Ishikawa (cell line): ENCODE data around the gene HLA-A.

ENCODE experiments used
- CEBPB ChIP-seq: IDR thresholded peaks from 2 replicates; pipeline ENCODE4 v1.6.1; 2012
- CREB1 ChIP-seq: IDR thresholded peaks from 2 replicates; pipeline ENCODE4 v1.6.1; 2012; ENCODE audit warnings: low read depth
- EGR1 ChIP-seq: IDR thresholded peaks from 2 replicates; pipeline ENCODE4 v1.6.1; 2012
- EP300 ChIP-seq: IDR thresholded peaks from 2 replicates; pipeline ENCODE4 v1.6.1; 2012; ENCODE audit warnings: borderline replicate concordance
- FOXM1 ChIP-seq: IDR thresholded peaks from 2 replicates; pipeline ENCODE4 v1.6.1; 2012; ENCODE audit warnings: low read depth, borderline replicate concordance
- MAX ChIP-seq: IDR thresholded peaks from 2 replicates; pipeline ENCODE4 v1.6.1; 2012
- NFIC ChIP-seq: IDR thresholded peaks from 2 replicates; pipeline ENCODE4 v1.6.1; 2012
- RAD21 ChIP-seq: IDR thresholded peaks from 2 replicates; pipeline ENCODE4 v1.6.1; 2012; ENCODE audit warnings: low read depth
- TAF1 ChIP-seq: IDR thresholded peaks from 2 replicates; pipeline ENCODE4 v1.6.1; 2012; ENCODE audit warnings: low read depth, mild to moderate bottlenecking
- TCF12 ChIP-seq: IDR thresholded peaks from 2 replicates; pipeline ENCODE4 v1.6.1; 2012; ENCODE audit warnings: low read depth
- TEAD4 ChIP-seq: IDR thresholded peaks from 2 replicates; pipeline ENCODE4 v1.6.1; 2012
- YY1 ChIP-seq: IDR thresholded peaks from 2 replicates; pipeline ENCODE4 v1.6.1; 2012; ENCODE audit warnings: low read depth
- ZBTB7A ChIP-seq: IDR thresholded peaks from 2 replicates; pipeline ENCODE4 v1.6.1; 2012; ENCODE audit warnings: low read depth
- TF ChIP-seq, protein P1 (sequence below): IDR thresholded peaks from 2 replicates; pipeline ENCODE4 v1.6.1; 2012; ENCODE audit warnings: low read depth, mild to moderate bottlenecking
- TF ChIP-seq, protein P2 (sequence below): IDR thresholded peaks from 2 replicates; pipeline ENCODE4 v1.6.1; 2012

HLA-A gene

DNA sequence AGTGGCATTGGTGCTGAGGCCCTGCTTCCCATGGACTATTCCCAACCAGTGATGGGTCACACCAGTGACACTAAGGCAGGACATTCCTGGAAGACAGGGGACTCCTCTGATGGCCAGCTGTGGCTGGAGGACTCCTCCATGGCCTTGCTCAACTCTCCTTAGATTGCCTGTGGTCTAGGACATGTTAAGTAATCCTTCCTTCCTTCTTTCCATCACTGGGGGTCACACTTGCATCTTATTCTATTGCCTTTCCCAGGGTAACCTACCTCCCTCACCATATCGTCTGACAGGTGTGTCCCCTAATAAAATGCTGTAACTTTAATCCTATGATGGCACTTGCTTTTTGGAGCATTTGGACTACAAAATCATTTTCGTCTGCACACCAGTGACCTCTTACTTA is 24.5 kb upstream of the HLA-A start:
- TF ChIP-seq ZBTB7A, result no peak
- TF ChIP-seq TCF12, result no peak
- TF ChIP-seq NFIC, result no peak
- no peak for TF ChIP-seq MAX
- no peak for TF ChIP-seq CREB1
- no peak for TF ChIP-seq FOXM1
- no peak for TF ChIP-seq EGR1

GRCh38 chr6:29919506-29920445 is 22.6 kb upstream of the HLA-A start:
- TF ChIP-seq CREB1 (no peak), NFIC (no peak), TCF12 (no peak), YY1 (no peak)
- TF ChIP-seq, protein P1, sequence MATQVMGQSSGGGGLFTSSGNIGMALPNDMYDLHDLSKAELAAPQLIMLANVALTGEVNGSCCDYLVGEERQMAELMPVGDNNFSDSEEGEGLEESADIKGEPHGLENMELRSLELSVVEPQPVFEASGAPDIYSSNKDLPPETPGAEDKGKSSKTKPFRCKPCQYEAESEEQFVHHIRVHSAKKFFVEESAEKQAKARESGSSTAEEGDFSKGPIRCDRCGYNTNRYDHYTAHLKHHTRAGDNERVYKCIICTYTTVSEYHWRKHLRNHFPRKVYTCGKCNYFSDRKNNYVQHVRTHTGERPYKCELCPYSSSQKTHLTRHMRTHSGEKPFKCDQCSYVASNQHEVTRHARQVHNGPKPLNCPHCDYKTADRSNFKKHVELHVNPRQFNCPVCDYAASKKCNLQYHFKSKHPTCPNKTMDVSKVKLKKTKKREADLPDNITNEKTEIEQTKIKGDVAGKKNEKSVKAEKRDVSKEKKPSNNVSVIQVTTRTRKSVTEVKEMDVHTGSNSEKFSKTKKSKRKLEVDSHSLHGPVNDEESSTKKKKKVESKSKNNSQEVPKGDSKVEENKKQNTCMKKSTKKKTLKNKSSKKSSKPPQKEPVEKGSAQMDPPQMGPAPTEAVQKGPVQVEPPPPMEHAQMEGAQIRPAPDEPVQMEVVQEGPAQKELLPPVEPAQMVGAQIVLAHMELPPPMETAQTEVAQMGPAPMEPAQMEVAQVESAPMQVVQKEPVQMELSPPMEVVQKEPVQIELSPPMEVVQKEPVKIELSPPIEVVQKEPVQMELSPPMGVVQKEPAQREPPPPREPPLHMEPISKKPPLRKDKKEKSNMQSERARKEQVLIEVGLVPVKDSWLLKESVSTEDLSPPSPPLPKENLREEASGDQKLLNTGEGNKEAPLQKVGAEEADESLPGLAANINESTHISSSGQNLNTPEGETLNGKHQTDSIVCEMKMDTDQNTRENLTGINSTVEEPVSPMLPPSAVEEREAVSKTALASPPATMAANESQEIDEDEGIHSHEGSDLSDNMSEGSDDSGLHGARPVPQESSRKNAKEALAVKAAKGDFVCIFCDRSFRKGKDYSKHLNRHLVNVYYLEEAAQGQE, result no peak

DNA sequence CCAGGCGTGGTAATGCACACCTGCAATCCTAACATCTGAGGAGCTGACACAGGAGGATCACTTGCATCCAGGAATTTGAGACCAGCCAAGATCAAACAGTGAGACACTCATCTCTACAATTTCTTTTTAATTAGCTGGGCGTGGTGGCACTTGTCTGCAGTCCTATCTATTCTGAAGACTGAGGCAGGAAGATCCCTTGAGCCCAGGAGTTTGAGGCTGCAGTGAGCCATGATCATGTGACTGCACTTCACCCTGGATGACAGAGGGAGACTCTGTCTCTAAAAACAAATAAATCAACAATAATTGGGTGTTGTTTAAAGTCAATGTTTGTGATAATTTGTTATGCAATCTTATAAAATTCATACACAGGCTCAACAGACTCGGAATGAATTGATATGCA is 18.0 kb upstream of the HLA-A start:
- TF ChIP-seq, protein P2, sequence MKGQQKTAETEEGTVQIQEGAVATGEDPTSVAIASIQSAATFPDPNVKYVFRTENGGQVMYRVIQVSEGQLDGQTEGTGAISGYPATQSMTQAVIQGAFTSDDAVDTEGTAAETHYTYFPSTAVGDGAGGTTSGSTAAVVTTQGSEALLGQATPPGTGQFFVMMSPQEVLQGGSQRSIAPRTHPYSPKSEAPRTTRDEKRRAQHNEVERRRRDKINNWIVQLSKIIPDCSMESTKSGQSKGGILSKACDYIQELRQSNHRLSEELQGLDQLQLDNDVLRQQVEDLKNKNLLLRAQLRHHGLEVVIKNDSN, result no peak
- TF ChIP-seq TCF12 (no peak), CREB1 (no peak), EP300 (no peak), NFIC (no peak), RAD21 (no peak), TAF1 (no peak), ZBTB7A (no peak), MAX (no peak), EGR1 (no peak), TEAD4 (no peak), FOXM1 (no peak), YY1 (no peak), CEBPB (no peak)
- TF ChIP-seq, protein P1, result no peak

DNA sequence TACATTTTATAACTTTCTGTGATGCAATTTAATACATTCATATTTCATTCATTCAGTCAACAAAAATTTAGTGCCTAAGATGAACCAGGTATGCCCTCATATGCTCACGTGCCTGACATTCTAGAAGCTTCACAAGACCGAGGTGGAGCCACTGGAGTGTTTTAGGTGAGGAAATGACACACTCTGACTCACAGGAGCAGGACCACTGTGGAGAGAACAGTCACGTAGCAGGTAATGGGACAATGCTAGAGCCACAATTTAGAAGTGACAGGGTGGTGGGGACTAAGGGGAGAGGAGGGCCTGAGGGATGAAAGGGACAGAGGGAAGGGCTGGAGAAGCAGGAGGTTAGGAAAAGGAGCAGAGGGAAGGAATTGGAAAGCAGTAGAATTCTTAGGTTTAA is 17.6 kb upstream of the HLA-A start:
- TF ChIP-seq YY1, result no peak
- no peak for TF ChIP-seq MAX
- no peak for TF ChIP-seq FOXM1
- no peak for TF ChIP-seq RAD21
- no peak for TF ChIP-seq ZBTB7A
- no peak for TF ChIP-seq CREB1
- no peak for TF ChIP-seq EP300
- TF ChIP-seq TCF12, result no peak
- TF ChIP-seq CEBPB, result no peak
- TF ChIP-seq TAF1, result no peak
- TF ChIP-seq NFIC, result no peak
- TF ChIP-seq, protein P2, result no peak
- no peak for TF ChIP-seq EGR1
- TF ChIP-seq, protein P1, result no peak
- no peak for TF ChIP-seq TEAD4
